ENCODE results near the gene GIMAP1.
A peak's percentile ranks its signal among the peaks of the same experiment; 100 is the strongest.

The GIMAP1 gene

GRCh38 chr7:150722431-150722931 is 6.1 kb downstream of the GIMAP1 start:
- DNase-seq: no peak

- DNase-seq: no peak
Observed at GRCh38 chr7:150723467-150723866, 7.1 kb downstream of the GIMAP1 start.

- no peak for DNase-seq
Observed at GRCh38 chr7:150727381-150727780, 11.0 kb downstream of the GIMAP1 start.

GRCh38 chr7:150728011-150728410 is 11.6 kb downstream of the GIMAP1 start:
- DNase-seq: no peak

- no peak for DNase-seq
Observed at GRCh38 chr7:150728609-150729008, 12.2 kb downstream of the GIMAP1 start.

- no peak for DNase-seq
Observed at GRCh38 chr7:150731916-150732315, 15.5 kb downstream of the GIMAP1 start.

- DNase-seq: no peak
Observed at GRCh38 chr7:150732786-150733481, 16.5 kb downstream of the GIMAP1 start.

GRCh38 chr7:150733482-150734095 is 17.2 kb downstream of the GIMAP1 start:
- no peak for DNase-seq

GRCh38 chr7:150734254-150734653 is 17.8 kb downstream of the GIMAP1 start:
- no peak for DNase-seq

- no peak for DNase-seq
Observed at GRCh38 chr7:150735596-150736358, 19.4 kb downstream of the GIMAP1 start.

- DNase-seq: peak; percentile 69
Observed at GRCh38 chr7:150736864-150737263, 20.5 kb downstream of the GIMAP1 start.

- peak; percentile 86 for DNase-seq
Observed at GRCh38 chr7:150737265-150738055, 21.0 kb downstream of the GIMAP1 start, which contains the start of gene GIMAP5. Gene GIMAP5, plus strand, starts transcription at chr7:150737418. Its CDS starts 3,467 bp downstream, at chr7:150740885.

GRCh38 chr7:150738092-150738491 is 21.7 kb downstream of the GIMAP1 start:
- DNase-seq: no peak

- DNase-seq: no peak
Observed at GRCh38 chr7:150738591-150739001, 22.2 kb downstream of the GIMAP1 start.

GRCh38 chr7:150739033-150739432 is 22.6 kb downstream of the GIMAP1 start:
- no peak for DNase-seq

- DNase-seq: no peak
Observed at GRCh38 chr7:150740053-150740452, 23.6 kb downstream of the GIMAP1 start.

- peak; percentile 73 for DNase-seq
Observed at GRCh38 chr7:150742286-150742968, 26.0 kb downstream of the GIMAP1 start.

- no peak for DNase-seq
Observed at GRCh38 chr7:150744041-150744656, 27.7 kb downstream of the GIMAP1 start.

- no peak for DNase-seq
Observed at GRCh38 chr7:150745086-150745485, 28.7 kb downstream of the GIMAP1 start.

GRCh38 chr7:150745876-150746275 is 29.5 kb downstream of the GIMAP1 start:
- no peak for DNase-seq

- DNase-seq: no peak
Observed at GRCh38 chr7:150746921-150747320, 30.5 kb downstream of the GIMAP1 start.

- DNase-seq: no peak
Observed at GRCh38 chr7:150748376-150748775, 32.0 kb downstream of the GIMAP1 start.
